Measurements from ENCODE around the gene ZNF227. TPM values are rescaled to one million over a fixed set of nuclear protein-coding genes. Genes with fewer than 3 reads are reported as not detected.

Gene ZNF227
- total RNA-seq, 1 experiment from 2014 or later = 15.4 TPM

DNA sequence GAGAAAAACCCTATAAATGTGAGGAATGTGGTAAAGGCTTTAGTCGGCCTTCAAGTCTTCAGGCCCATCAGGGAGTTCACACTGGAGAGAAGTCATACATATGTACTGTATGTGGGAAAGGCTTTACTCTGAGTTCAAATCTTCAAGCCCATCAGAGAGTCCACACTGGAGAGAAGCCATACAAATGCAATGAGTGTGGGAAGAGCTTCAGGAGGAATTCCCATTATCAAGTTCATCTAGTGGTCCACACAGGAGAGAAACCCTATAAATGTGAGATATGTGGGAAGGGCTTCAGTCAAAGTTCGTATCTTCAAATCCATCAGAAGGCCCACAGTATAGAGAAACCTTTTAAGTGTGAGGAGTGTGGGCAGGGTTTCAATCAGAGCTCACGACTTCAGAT is 35.7 kb upstream of the ZNF227 start:
- Histone ChIP-seq H3K36me3 (ENCODE audit: control insufficient read depth, insufficient read depth, low read length) (peaks cover 30% of the 10 kb centered on the region), H3K27ac (ENCODE audit: low read length) (no peak overlapping the region), H3K27me3 (ENCODE audit: control insufficient read depth, insufficient read depth, low read length) (no peaks in the 10 kb centered on the region), H3K9me3 (ENCODE audit: control insufficient read depth, insufficient read depth, low read depth, low read length) (peaks cover 42% of the 10 kb centered on the region), H3K4me3 (ENCODE audit: low read depth in 2 of 2, low read length in 2 of 2) (no peak overlapping the region), H3K4me1 (ENCODE audit: control insufficient read depth, insufficient read depth, low read length) (no peaks in the 10 kb centered on the region)
- BruUV-seq (replicated peaks) = no TSS peak
- POLR2A ChIA-PET = no interaction called here
- in situ Hi-C loops (cut with HindIII; ENCODE audit: low pct_unique_long_range_greater_than_20kb, low sequenced_read_pairs) (no loop called here), intact Hi-C loops (cut with micrococcal nuclease; ENCODE audit: unreplicated experiment) (no loop called here)
- TF ChIP-seq TCF7L2 (IDR thresholded peaks at IDR 0.05; ENCODE audit: low read depth, low read length) = no peak
- no peak for TF ChIP-seq POLR2AphosphoS5 (IDR thresholded peaks at IDR 0.05; ENCODE audit: low read depth, low read length)
- TF ChIP-seq, protein P1, sequence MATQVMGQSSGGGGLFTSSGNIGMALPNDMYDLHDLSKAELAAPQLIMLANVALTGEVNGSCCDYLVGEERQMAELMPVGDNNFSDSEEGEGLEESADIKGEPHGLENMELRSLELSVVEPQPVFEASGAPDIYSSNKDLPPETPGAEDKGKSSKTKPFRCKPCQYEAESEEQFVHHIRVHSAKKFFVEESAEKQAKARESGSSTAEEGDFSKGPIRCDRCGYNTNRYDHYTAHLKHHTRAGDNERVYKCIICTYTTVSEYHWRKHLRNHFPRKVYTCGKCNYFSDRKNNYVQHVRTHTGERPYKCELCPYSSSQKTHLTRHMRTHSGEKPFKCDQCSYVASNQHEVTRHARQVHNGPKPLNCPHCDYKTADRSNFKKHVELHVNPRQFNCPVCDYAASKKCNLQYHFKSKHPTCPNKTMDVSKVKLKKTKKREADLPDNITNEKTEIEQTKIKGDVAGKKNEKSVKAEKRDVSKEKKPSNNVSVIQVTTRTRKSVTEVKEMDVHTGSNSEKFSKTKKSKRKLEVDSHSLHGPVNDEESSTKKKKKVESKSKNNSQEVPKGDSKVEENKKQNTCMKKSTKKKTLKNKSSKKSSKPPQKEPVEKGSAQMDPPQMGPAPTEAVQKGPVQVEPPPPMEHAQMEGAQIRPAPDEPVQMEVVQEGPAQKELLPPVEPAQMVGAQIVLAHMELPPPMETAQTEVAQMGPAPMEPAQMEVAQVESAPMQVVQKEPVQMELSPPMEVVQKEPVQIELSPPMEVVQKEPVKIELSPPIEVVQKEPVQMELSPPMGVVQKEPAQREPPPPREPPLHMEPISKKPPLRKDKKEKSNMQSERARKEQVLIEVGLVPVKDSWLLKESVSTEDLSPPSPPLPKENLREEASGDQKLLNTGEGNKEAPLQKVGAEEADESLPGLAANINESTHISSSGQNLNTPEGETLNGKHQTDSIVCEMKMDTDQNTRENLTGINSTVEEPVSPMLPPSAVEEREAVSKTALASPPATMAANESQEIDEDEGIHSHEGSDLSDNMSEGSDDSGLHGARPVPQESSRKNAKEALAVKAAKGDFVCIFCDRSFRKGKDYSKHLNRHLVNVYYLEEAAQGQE (IDR thresholded peaks at IDR 0.05; ENCODE audit: insufficient read depth in 1 of 2, low read depth in 2 of 2, low read length in 1 of 2) = no peak
- TF ChIP-seq, protein P2, sequence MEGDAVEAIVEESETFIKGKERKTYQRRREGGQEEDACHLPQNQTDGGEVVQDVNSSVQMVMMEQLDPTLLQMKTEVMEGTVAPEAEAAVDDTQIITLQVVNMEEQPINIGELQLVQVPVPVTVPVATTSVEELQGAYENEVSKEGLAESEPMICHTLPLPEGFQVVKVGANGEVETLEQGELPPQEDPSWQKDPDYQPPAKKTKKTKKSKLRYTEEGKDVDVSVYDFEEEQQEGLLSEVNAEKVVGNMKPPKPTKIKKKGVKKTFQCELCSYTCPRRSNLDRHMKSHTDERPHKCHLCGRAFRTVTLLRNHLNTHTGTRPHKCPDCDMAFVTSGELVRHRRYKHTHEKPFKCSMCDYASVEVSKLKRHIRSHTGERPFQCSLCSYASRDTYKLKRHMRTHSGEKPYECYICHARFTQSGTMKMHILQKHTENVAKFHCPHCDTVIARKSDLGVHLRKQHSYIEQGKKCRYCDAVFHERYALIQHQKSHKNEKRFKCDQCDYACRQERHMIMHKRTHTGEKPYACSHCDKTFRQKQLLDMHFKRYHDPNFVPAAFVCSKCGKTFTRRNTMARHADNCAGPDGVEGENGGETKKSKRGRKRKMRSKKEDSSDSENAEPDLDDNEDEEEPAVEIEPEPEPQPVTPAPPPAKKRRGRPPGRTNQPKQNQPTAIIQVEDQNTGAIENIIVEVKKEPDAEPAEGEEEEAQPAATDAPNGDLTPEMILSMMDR (IDR thresholded peaks at IDR 0.05) = no peak
- no peak for TF ChIP-seq SIN3A (IDR thresholded peaks at IDR 0.05; ENCODE audit: borderline replicate concordance, insufficient read depth, low read depth, low read length)
- DNase-seq (ENCODE audit: low read depth, low spot score) (no peak), ATAC-seq (no peak)
- CTCF ChIA-PET = no interaction called here

DNA sequence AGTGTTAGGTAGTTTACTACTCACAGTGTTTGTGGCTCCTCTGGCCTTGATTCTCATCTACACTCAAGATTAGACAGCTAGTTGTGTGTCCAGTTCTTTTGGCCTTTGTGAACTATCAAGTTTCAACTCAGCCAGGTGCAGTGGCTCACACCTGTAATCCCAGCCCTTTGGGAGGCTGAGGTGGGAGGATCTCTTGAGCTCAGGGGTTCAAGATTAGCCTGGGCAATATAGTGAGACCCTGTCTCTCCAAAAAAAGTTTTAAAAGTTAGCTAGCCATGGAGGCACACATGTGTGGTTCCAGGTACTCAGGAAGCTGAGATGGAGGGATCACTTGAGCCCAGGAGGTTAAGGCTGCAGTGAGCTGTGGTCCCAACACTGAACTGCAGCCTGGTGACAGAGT is 31.4 kb upstream of the ZNF227 start:
- H3K9me3 ChIP-seq (ENCODE audit: control insufficient read depth, insufficient read depth, low read depth, low read length) = peaks cover 15% of the 10 kb centered on the region
- H3K36me3 ChIP-seq (ENCODE audit: control insufficient read depth, insufficient read depth, low read length) = peaks cover 1% of the 10 kb centered on the region; the same call in 1 of the 2 replicates
- CTCF ChIA-PET = no interaction called here
- ATAC-seq (no peak), DNase-seq (ENCODE audit: low read depth, low spot score) (no peak)
- no peaks in the 10 kb centered on the region for H3K4me1 ChIP-seq (ENCODE audit: control insufficient read depth, insufficient read depth, low read length)
- BruUV-seq (replicated peaks) = no TSS peak
- no peak overlapping the region for H3K27ac ChIP-seq (ENCODE audit: low read length)
- POLR2A ChIA-PET = no interaction called here
- intact Hi-C loops (cut with micrococcal nuclease; ENCODE audit: unreplicated experiment) = no loop called here
- no peak overlapping the region for H3K4me3 ChIP-seq (ENCODE audit: low read depth in 2 of 2, low read length in 2 of 2)
- TF ChIP-seq SIN3A (IDR thresholded peaks at IDR 0.05; ENCODE audit: borderline replicate concordance, insufficient read depth, low read depth, low read length) = no peak
- TF ChIP-seq TCF7L2 (IDR thresholded peaks at IDR 0.05; ENCODE audit: low read depth, low read length) = no peak
- TF ChIP-seq, protein P1 (IDR thresholded peaks at IDR 0.05; ENCODE audit: insufficient read depth in 1 of 2, low read depth in 2 of 2, low read length in 1 of 2) = no peak
- H3K27me3 ChIP-seq (ENCODE audit: control insufficient read depth, insufficient read depth, low read length) = no peaks in the 10 kb centered on the region
- in situ Hi-C loops (cut with HindIII; ENCODE audit: low pct_unique_long_range_greater_than_20kb, low sequenced_read_pairs) = no loop called here
